Neuronal stem cell (in vitro differentiated cells): ENCODE results near the gene CCDC30.
"Not testable (repeated sequence)": the region's sequence is repeated elsewhere in the genome, so short reads cannot be mapped to it uniquely, and the experiment has no call there.

Experiments used
- DNase-seq: peaks from one replicate; pipeline ENCODE4 v3.0.0-alpha.2; 2013; ENCODE audit warnings: low spot score
- H2AFZ ChIP-seq: one replicate; pipeline ENCODE4 v1.6.1; 2013; ENCODE audit warnings: mild to moderate bottlenecking, low read length, inconsistent platforms
- H2AK5ac ChIP-seq: 2 replicates; pipeline ENCODE4 v1.6.1; 2013; ENCODE audit warnings: low read depth, mild to moderate bottlenecking, inconsistent platforms, low read length, moderate library complexity, mixed read lengths
- H2BK120ac ChIP-seq: 2 replicates; pipeline ENCODE4 v1.6.1; 2013; ENCODE audit warnings: low read depth, mild to moderate bottlenecking, inconsistent platforms, low read length, moderate library complexity, mixed read lengths
- H2BK12ac ChIP-seq: one replicate; pipeline ENCODE4 v1.6.1; 2013; ENCODE audit warnings: low read length, inconsistent platforms
- H2BK15ac ChIP-seq: 2 replicates; pipeline ENCODE4 v1.6.1; 2013; ENCODE audit warnings: mild to moderate bottlenecking, low read length, inconsistent platforms, mixed read lengths
- H2BK5ac ChIP-seq: one replicate; pipeline ENCODE4 v1.6.1; 2013; ENCODE audit warnings: inconsistent platforms, mild to moderate bottlenecking, low read length, moderate library complexity
- H3K14ac ChIP-seq: one replicate; pipeline ENCODE4 v1.6.1; 2013; ENCODE audit warnings: low read length, inconsistent platforms
- H3K18ac ChIP-seq: 2 replicates; pipeline ENCODE4 v1.6.1; 2013; ENCODE audit warnings: low read length, inconsistent platforms
- H3K23ac ChIP-seq: 2 replicates; pipeline ENCODE4 v1.6.1; 2013; ENCODE audit warnings: low read depth, mild to moderate bottlenecking, mixed read lengths, low read length, inconsistent platforms; ENCODE audit not compliant: poor library complexity
- H3K27ac ChIP-seq: replicated peaks from 3 replicates; pipeline ENCODE4 v1.5.1; 2013; ENCODE audit warnings: low read length, inconsistent platforms
- H3K27me3 ChIP-seq, 3 experiments: 2 replicates each; pipeline ENCODE4 v1.6.1; 2013; ENCODE audit warnings: low read length in 3 of 3, mild to moderate bottlenecking in 2 of 3, inconsistent platforms in 1 of 3, low read depth in 1 of 3, mixed read lengths in 1 of 3, moderate library complexity in 1 of 3; ENCODE audit not compliant: control insufficient read depth in 3 of 3, insufficient read depth in 3 of 3
- H3K36me3 ChIP-seq, 2 donors: replicated peaks in 1 of 2; 2 replicates each; pipeline ENCODE4 v1.6.1; 2013; ENCODE audit warnings: low read length in 2 of 2; ENCODE audit not compliant: control insufficient read depth in 2 of 2, insufficient read depth in 2 of 2
- H3K4ac ChIP-seq: 2 replicates; pipeline ENCODE4 v1.6.1; 2013; ENCODE audit warnings: inconsistent platforms, mild to moderate bottlenecking, low read length, moderate library complexity
- H3K4me1 ChIP-seq, 2 donors: 1 replicate in 1 of 2; 2 replicates in 1 of 2; pipeline ENCODE4 v1.6.1; 2013; ENCODE audit warnings: low read length in 2 of 2, low read depth in 1 of 2; ENCODE audit not compliant: control insufficient read depth in 2 of 2, insufficient read depth in 1 of 2
- H3K4me2 ChIP-seq: one replicate; pipeline ENCODE4 v1.6.1; 2013; ENCODE audit warnings: mild to moderate bottlenecking, low read length, inconsistent platforms; ENCODE audit not compliant: insufficient read depth, poor library complexity, severe bottlenecking
- H3K4me3 ChIP-seq, 2 donors: 2 replicates each; pipeline ENCODE4 v1.5.1; 2013; ENCODE audit warnings: low read length in 2 of 2, mild to moderate bottlenecking in 2 of 2, inconsistent platforms in 1 of 2, moderate library complexity in 1 of 2
- H3K79me1 ChIP-seq: one replicate; pipeline ENCODE4 v1.6.1; 2013; ENCODE audit warnings: low read depth, mild to moderate bottlenecking, inconsistent platforms, low read length, moderate library complexity
- H3K9ac ChIP-seq: one replicate; pipeline ENCODE4 v1.6.1; 2013; ENCODE audit warnings: mild to moderate bottlenecking, low read depth, low read length, inconsistent platforms; ENCODE audit not compliant: poor library complexity
- H3K9me3 ChIP-seq, 2 donors: replicated peaks in 1 of 2; 2 replicates each; pipeline versions ENCODE3 to v1.6.1; 2013; ENCODE audit warnings: low read length in 2 of 2, mild to moderate bottlenecking in 2 of 2, inconsistent platforms in 1 of 2, low read depth in 1 of 2, mixed read lengths in 1 of 2, moderate library complexity in 1 of 2; ENCODE audit not compliant: control insufficient read depth in 2 of 2, insufficient read depth in 1 of 2
- H4K8ac ChIP-seq: one replicate; pipeline ENCODE4 v1.6.1; 2013; ENCODE audit warnings: low read depth, mild to moderate bottlenecking, inconsistent platforms, low read length, moderate library complexity
- H4K91ac ChIP-seq: one replicate; pipeline ENCODE4 v1.6.1; 2013; ENCODE audit warnings: low read length, low read depth, mild to moderate bottlenecking, inconsistent platforms; ENCODE audit not compliant: poor library complexity
- WGBS, 2 donors: extraction: QIAGEN DNeasy Blood & Tissue Kit; methylation state at CpG; one replicate each; pipeline ENCODE4 v1.1.7; 2013; ENCODE audit warnings: missing lambda C conversion rate in 2 of 2, mixed read lengths in 1 of 2; ENCODE audit not compliant: insufficient read length in 2 of 2, insufficient replicate concordance in 1 of 2; ENCODE audit errors: extremely low coverage in 2 of 2; 5-methylcytosine and 5-hydroxymethylcytosine counted together

Gene CCDC30

DNA sequence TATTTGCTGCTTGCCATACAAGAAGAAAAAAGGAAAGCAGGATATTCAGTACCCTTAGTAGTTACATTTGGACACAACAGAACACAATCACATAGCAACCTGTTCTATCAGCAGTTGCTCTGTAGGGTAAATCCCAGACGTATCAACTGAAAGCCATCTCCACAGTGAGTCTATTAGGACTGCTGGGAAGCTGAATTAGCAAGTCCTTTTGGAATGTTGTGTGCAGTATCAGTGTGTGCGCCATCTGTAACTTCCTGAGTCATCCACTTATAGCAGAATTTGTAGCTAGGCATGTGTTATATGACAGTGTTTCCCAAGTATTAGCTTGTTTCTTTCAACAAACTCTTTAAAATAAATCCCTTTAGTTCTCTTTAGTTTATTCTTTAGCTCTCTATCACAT, 21.3 kb downstream of the CCDC30 start:
- no CpG with 5 or more reads among the region's 2 CpGs for WGBS, 2 donors

DNA sequence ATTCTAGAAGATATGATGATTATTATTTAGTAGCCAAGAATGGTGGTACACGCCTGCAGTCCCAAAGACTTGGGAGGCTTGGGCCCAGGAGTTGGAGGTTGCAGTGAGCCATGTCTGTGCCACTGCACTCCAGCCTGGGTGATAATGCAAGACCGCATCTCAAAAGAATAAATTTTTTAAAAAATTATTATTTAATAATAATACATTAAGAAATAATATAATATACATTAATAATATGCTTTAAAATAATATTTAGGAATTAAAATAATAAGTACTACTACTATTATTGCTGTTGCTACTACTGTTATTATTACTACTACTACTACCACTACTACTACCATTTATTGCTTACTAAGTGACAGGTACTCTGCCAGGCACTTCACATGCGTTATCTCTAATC, 27.2 kb downstream of the CCDC30 start:
- H2BK15ac ChIP-seq: no peak overlapping the region
- no peak overlapping the region for H2BK5ac ChIP-seq
- no peaks in the 10 kb centered on the region for H3K79me1 ChIP-seq
- no peak overlapping the region for H4K8ac ChIP-seq
- H3K9me3 ChIP-seq: peaks cover 0 to 5% of the 10 kb centered on the region in 2 donors
- H4K91ac ChIP-seq: no peak overlapping the region
- no peak overlapping the region for H3K4me2 ChIP-seq
- no peak overlapping the region for H3K23ac ChIP-seq
- H2AK5ac ChIP-seq: no peak overlapping the region
- DNase-seq: no peak
- WGBS, 2 donors: no CpG with 5 or more reads among the region's 3 CpGs
- H2BK120ac ChIP-seq: no peak overlapping the region
- no peaks in the 10 kb centered on the region for H3K36me3 ChIP-seq
- H3K18ac ChIP-seq: no peak overlapping the region
- no peak overlapping the region for H3K27ac ChIP-seq
- no peaks in the 10 kb centered on the region for H3K27me3 ChIP-seq
- no peak overlapping the region for H3K4me3 ChIP-seq
- H3K14ac ChIP-seq: no peak overlapping the region
- H2BK12ac ChIP-seq: no peak overlapping the region
- no peak overlapping the region for H2AFZ ChIP-seq
- H3K9ac ChIP-seq: no peak overlapping the region
- H3K4ac ChIP-seq: no peak overlapping the region
- no peaks in the 10 kb centered on the region for H3K4me1 ChIP-seq

More for the DNA sequence above, 21.3 kb downstream of the CCDC30 start:
- H3K36me3 ChIP-seq: peaks cover 0 to 14% of the 10 kb centered on the region in 2 donors
- no peak overlapping the region for H2BK12ac ChIP-seq
- H2BK5ac ChIP-seq: no peak overlapping the region
- H3K79me1 ChIP-seq: no peaks in the 10 kb centered on the region
- no peak overlapping the region for H3K4me2 ChIP-seq
- no peak overlapping the region for H2BK15ac ChIP-seq
- H3K4ac ChIP-seq: no peak overlapping the region
- H3K14ac ChIP-seq: no peak overlapping the region
- no peak overlapping the region for H4K8ac ChIP-seq
- no peaks in the 10 kb centered on the region for H3K27me3 ChIP-seq
- no peak for DNase-seq
- H3K23ac ChIP-seq: no peak overlapping the region
- H3K9me3 ChIP-seq: no peaks in the 10 kb centered on the region
- H2BK120ac ChIP-seq: no peak overlapping the region
- H3K27ac ChIP-seq: no peak overlapping the region
- no peak overlapping the region for H3K18ac ChIP-seq
- no peak overlapping the region for H3K4me3 ChIP-seq
- H3K4me1 ChIP-seq: no peaks in the 10 kb centered on the region
- no peak overlapping the region for H2AK5ac ChIP-seq
- H2AFZ ChIP-seq: no peak overlapping the region
- H3K9ac ChIP-seq: no peak overlapping the region
- no peak overlapping the region for H4K91ac ChIP-seq

DNA sequence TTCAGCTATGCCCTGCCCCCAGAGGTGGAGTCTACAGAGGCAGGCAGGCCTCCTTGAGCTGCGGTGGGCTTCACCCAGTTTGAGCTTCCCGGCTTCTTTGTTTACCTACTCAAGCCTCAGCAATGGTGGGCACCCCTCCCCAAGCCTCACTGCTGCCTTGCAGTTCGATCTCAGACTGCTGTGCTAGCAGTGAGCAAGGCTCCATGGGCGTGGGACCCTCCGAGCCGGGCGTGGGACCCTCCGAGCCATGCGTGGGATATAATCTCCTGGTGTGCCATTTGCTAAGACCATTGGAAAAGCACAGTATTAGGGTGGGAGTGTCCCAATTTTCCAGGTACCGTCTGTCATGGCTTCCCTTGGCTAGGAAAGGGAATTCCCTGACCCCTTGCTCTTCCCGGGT, 38.9 kb downstream of the CCDC30 start:
- H3K9ac ChIP-seq, DNase-seq, H4K8ac ChIP-seq, H3K4me3 ChIP-seq, H3K4me2 ChIP-seq, H3K4ac ChIP-seq, H3K79me1 ChIP-seq, H3K18ac ChIP-seq, H2AFZ ChIP-seq, H2BK5ac ChIP-seq, H3K27me3 ChIP-seq, H3K4me1 ChIP-seq, H2AK5ac ChIP-seq, H2BK15ac ChIP-seq, H3K36me3 ChIP-seq, H3K27ac ChIP-seq, H2BK12ac ChIP-seq, H2BK120ac ChIP-seq, H4K91ac ChIP-seq, H3K23ac ChIP-seq, H3K14ac ChIP-seq: not testable (repeated sequence)
- no CpG with 5 or more reads among the region's 11 CpGs for WGBS, 2 donors
- peaks cover 10 to 41% of the 10 kb centered on the region in 2 donors for H3K9me3 ChIP-seq

DNA sequence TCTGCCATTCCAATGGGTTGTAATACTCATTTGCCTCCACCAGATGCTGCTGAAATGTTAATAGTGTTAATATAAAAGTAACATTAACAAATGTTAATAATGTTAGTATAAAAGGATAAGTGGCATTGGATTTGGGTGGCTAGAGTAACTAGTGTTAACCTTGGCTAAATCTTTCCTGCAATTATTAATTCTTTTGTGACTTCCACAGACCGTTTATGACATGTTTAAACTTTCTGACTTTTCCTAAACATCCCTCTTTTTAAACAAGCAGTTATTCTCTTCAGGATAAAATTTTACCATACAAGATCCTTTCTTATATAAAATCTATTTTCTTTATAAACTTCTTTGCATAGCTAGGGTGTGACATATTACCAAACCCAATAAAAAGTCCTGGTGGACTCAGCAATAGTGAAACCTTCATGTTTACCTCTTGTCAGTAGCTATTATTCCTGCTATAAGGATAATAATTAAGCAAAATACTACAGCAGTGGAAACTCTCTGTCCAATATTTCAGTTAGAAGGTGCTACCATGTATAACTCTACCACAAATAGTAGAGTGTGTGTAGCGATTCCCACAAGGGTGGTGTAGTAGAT, 41.5 kb downstream of the CCDC30 start:
- Histone ChIP-seq H2BK5ac (no peak overlapping the region), H3K27me3 (no peaks in the 10 kb centered on the region), H3K4ac (no peak overlapping the region), H3K23ac (no peak overlapping the region), H4K91ac (no peak overlapping the region), H3K4me3 (no peak overlapping the region), H3K27ac (no peak overlapping the region), H3K9me3 (peaks cover 16 to 58% of the 10 kb centered on the region in 2 donors), H3K14ac (no peak overlapping the region), H2BK12ac (no peak overlapping the region), H2AK5ac (no peak overlapping the region), H2AFZ (no peak overlapping the region), H3K79me1 (no peaks in the 10 kb centered on the region), H3K9ac (no peak overlapping the region), H3K18ac (no peak overlapping the region), H3K4me1 (no peaks in the 10 kb centered on the region), H2BK120ac (no peak overlapping the region), H4K8ac (no peak overlapping the region), H3K36me3 (no peaks in the 10 kb centered on the region), H2BK15ac (no peak overlapping the region), H3K4me2 (no peak overlapping the region)
- DNase-seq: no peak
- WGBS, 2 donors: no CpG with 5 or more reads among the region's 2 CpGs
